ENCODE data around the gene UMAD1.

The UMAD1 gene

DNA sequence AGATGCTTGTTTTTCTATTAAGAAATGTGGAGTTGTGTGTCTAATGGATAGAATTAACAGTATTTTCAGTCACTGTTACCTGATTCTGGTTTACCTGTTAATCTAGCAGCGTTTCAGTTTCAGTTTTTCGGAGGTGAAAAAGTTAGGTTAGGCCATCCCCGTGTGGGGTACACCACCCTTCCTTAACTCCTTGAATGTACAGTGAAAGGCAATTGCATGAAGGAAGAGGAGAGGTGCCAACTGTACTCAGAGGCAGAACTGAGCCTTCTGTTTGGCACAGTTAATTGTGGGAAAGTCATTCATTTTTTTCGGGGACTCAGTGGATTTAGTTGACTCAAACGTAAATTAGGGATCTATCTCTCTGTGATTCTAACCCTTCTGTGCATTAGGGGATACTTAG, 42.3 kb downstream of the UMAD1 start:
- H2AK5ac ChIP-seq (ENCODE audit: low read length) = no peak overlapping the region
- H3K79me1 ChIP-seq (ENCODE audit: low read length) = no peaks in the 10 kb centered on the region

DNA sequence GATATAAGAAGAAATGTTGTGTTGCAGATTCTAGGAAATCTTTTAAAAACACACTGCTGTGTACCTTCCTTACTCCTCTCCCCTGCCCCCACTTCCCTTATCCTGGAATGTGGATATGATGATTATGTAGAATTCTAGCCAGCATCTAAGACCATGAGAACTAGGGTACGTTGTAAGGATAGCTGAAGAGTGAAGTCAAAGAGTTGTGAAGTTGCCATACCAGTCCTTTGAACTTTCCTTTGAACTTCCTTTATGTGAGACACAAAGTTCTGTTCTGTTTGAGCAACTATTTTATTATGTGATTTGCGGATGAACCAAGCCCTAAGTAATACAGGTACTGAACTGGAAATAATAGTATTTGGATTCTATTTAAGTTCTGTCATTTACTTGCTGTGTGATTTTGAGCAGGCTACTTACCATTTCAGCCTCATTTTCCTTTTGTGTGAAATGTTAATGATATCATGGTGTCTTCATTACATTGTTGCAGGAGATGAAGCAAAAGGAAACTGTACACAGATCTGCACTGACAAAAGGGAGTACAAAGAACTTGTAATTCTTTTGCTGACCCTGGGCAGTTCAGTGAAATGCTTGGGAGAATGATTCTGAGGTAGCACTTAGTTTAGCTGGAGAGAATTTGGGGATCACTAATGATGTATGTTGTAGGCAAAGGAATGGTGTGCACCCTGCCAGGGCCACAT, 46.4 kb downstream of the UMAD1 start:
- no peak overlapping the region for H2BK15ac ChIP-seq (replicated peaks; ENCODE audit: low read depth)
- H3K56ac ChIP-seq (ENCODE audit: low read length) = no peak overlapping the region
- H3K18ac ChIP-seq (ENCODE audit: low read length) = no peak overlapping the region
- no peak overlapping the region for H2BK5ac ChIP-seq (ENCODE audit: low read length)
- H2BK120ac ChIP-seq (ENCODE audit: low read depth, low read length) = no peak overlapping the region
- no peaks in the 10 kb centered on the region for H3K79me2 ChIP-seq (ENCODE audit: control insufficient read depth, insufficient read depth, low read length)
- no CpG with 5 or more reads among the region's 2 CpGs for WGBS (ENCODE audit: extremely low coverage, insufficient coverage, low lambda C conversion rate)
- DNase-seq = no peak
- no peaks in the 10 kb centered on the region for H3K4me1 ChIP-seq (ENCODE audit: control insufficient read depth, low read depth, low read length)
- H3K23ac ChIP-seq (ENCODE audit: low read length) = no peak overlapping the region
- no peak overlapping the region for H4K8ac ChIP-seq (ENCODE audit: low read depth, low read length)
- H2AK5ac ChIP-seq (ENCODE audit: low read length) = no peak overlapping the region
- no peak overlapping the region for H3K4ac ChIP-seq (ENCODE audit: low read depth, low read length)
- H3K4me2 ChIP-seq (ENCODE audit: low read length) = no peak overlapping the region
- H3K36me3 ChIP-seq (ENCODE audit: control insufficient read depth, insufficient read depth, low read length) = no peaks in the 10 kb centered on the region
- H3K9ac ChIP-seq (ENCODE audit: low read length) = no peak overlapping the region
- H3K27ac ChIP-seq (ENCODE audit: low read depth, low read length) = no peak overlapping the region
- no peaks in the 10 kb centered on the region for H3K27me3 ChIP-seq (ENCODE audit: insufficient read depth, low read length, poor library complexity)
- H4K5ac ChIP-seq (ENCODE audit: low read length) = no peak overlapping the region
- H3K4me3 ChIP-seq (ENCODE audit: low read length) = no peak overlapping the region
- H3K79me1 ChIP-seq (ENCODE audit: low read length) = no peaks in the 10 kb centered on the region

More for the DNA sequence above, 42.3 kb downstream of the UMAD1 start:
- Histone ChIP-seq H3K9ac (ENCODE audit: low read length) (no peak overlapping the region), H3K23ac (ENCODE audit: low read length) (no peak overlapping the region), H3K4me3 (ENCODE audit: low read length) (no peak overlapping the region), H3K36me3 (ENCODE audit: control insufficient read depth, insufficient read depth, low read length) (no peaks in the 10 kb centered on the region), H2BK5ac (ENCODE audit: low read length) (no peak overlapping the region), H4K5ac (ENCODE audit: low read length) (no peak overlapping the region), H3K18ac (ENCODE audit: low read length) (no peak overlapping the region), H2BK120ac (ENCODE audit: low read depth, low read length) (no peak overlapping the region), H3K4me1 (ENCODE audit: control insufficient read depth, low read depth, low read length) (no peaks in the 10 kb centered on the region), H3K27me3 (ENCODE audit: insufficient read depth, low read length, poor library complexity) (no peaks in the 10 kb centered on the region), H4K8ac (ENCODE audit: low read depth, low read length) (no peak overlapping the region), H3K4ac (ENCODE audit: low read depth, low read length) (no peak overlapping the region), H3K79me2 (ENCODE audit: control insufficient read depth, insufficient read depth, low read length) (no peaks in the 10 kb centered on the region), H2BK15ac (replicated peaks; ENCODE audit: low read depth) (no peak overlapping the region), H3K27ac (ENCODE audit: low read depth, low read length) (no peak overlapping the region), H3K4me2 (ENCODE audit: low read length) (no peak overlapping the region), H3K56ac (ENCODE audit: low read length) (no peak overlapping the region)
- WGBS (ENCODE audit: extremely low coverage, insufficient coverage, low lambda C conversion rate) = no CpG with 5 or more reads among the region's 5 CpGs
- DNase-seq = no peak

DNA sequence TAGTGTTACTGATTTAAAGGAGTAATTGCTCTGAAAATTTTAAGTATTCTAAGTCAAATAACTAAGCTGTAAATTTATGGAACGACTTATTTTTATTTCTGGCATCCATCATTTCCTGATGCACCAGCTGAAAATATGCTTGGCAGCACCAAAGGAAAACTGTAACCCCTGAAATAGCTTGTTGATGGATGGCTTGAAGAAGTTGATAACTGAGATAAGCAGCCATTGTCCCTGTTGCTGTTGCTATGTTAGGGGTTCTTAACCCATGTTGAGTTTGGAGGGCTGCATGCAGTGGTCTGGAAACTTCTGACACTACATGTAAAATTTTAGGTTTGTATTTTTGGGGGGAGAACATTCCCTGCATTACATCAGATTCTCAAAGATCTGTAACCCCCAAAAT, 47.2 kb downstream of the UMAD1 start:
- no peak overlapping the region for H3K4ac ChIP-seq (ENCODE audit: low read depth, low read length)
- H3K56ac ChIP-seq (ENCODE audit: low read length) = no peak overlapping the region
- H2BK120ac ChIP-seq (ENCODE audit: low read depth, low read length) = no peak overlapping the region
- H2AK5ac ChIP-seq (ENCODE audit: low read length) = no peak overlapping the region
- no peaks in the 10 kb centered on the region for H3K79me1 ChIP-seq (ENCODE audit: low read length)
- H4K5ac ChIP-seq (ENCODE audit: low read length) = no peak overlapping the region
- H3K79me2 ChIP-seq (ENCODE audit: control insufficient read depth, insufficient read depth, low read length) = no peaks in the 10 kb centered on the region
- H3K4me3 ChIP-seq (ENCODE audit: low read length) = no peak overlapping the region
- H3K18ac ChIP-seq (ENCODE audit: low read length) = no peak overlapping the region
- H2BK15ac ChIP-seq (replicated peaks; ENCODE audit: low read depth) = no peak overlapping the region
- H3K23ac ChIP-seq (ENCODE audit: low read length) = no peak overlapping the region
- H3K36me3 ChIP-seq (ENCODE audit: control insufficient read depth, insufficient read depth, low read length) = no peaks in the 10 kb centered on the region
- no peak overlapping the region for H3K9ac ChIP-seq (ENCODE audit: low read length)
- no peak for DNase-seq
- H3K4me1 ChIP-seq (ENCODE audit: control insufficient read depth, low read depth, low read length) = no peaks in the 10 kb centered on the region
- no peaks in the 10 kb centered on the region for H3K27me3 ChIP-seq (ENCODE audit: insufficient read depth, low read length, poor library complexity)
- no peak overlapping the region for H3K27ac ChIP-seq (ENCODE audit: low read depth, low read length)
- H3K4me2 ChIP-seq (ENCODE audit: low read length) = no peak overlapping the region
- H4K8ac ChIP-seq (ENCODE audit: low read depth, low read length) = no peak overlapping the region
- no peak overlapping the region for H2BK5ac ChIP-seq (ENCODE audit: low read length)
- WGBS (ENCODE audit: extremely low coverage, insufficient coverage, low lambda C conversion rate) = no CpG with 5 or more reads among the region's 1 CpG

DNA sequence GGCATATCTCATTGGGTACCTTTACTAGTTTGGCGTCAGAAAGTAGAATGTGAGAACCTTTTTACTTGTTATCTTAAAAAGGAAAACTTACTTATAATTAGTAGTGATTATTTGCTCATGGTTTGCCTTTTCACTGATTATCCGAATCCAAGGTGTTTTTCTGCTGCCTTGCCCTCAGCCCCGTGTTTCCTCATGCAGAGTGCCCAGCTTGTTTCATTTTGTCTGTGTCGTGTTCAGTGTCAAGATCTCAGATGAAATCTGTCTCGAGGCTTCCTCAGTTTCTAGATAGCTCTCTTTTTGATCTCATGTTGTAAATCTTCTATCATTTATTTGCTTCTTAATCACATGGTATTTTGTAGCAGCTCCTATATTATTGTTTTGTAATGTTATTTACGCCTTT, 47.8 kb downstream of the UMAD1 start:
- Histone ChIP-seq H2AK5ac (ENCODE audit: low read length) (no peak overlapping the region), H3K4me1 (ENCODE audit: control insufficient read depth, low read depth, low read length) (no peaks in the 10 kb centered on the region), H3K18ac (ENCODE audit: low read length) (no peak overlapping the region), H3K4me3 (ENCODE audit: low read length) (no peak overlapping the region), H3K4ac (ENCODE audit: low read depth, low read length) (no peak overlapping the region), H3K9ac (ENCODE audit: low read length) (no peak overlapping the region), H3K23ac (ENCODE audit: low read length) (no peak overlapping the region), H3K56ac (ENCODE audit: low read length) (no peak overlapping the region), H4K8ac (ENCODE audit: low read depth, low read length) (no peak overlapping the region), H2BK15ac (replicated peaks; ENCODE audit: low read depth) (no peak overlapping the region), H3K79me2 (ENCODE audit: control insufficient read depth, insufficient read depth, low read length) (no peaks in the 10 kb centered on the region), H3K79me1 (ENCODE audit: low read length) (no peaks in the 10 kb centered on the region), H3K27me3 (ENCODE audit: insufficient read depth, low read length, poor library complexity) (no peaks in the 10 kb centered on the region), H2BK5ac (ENCODE audit: low read length) (no peak overlapping the region), H3K4me2 (ENCODE audit: low read length) (no peak overlapping the region), H3K36me3 (ENCODE audit: control insufficient read depth, insufficient read depth, low read length) (no peaks in the 10 kb centered on the region), H3K27ac (ENCODE audit: low read depth, low read length) (no peak overlapping the region), H2BK120ac (ENCODE audit: low read depth, low read length) (no peak overlapping the region), H4K5ac (ENCODE audit: low read length) (no peak overlapping the region)
- no CpG with 5 or more reads among the region's 6 CpGs for WGBS (ENCODE audit: extremely low coverage, insufficient coverage, low lambda C conversion rate)
- DNase-seq = no peak

DNA sequence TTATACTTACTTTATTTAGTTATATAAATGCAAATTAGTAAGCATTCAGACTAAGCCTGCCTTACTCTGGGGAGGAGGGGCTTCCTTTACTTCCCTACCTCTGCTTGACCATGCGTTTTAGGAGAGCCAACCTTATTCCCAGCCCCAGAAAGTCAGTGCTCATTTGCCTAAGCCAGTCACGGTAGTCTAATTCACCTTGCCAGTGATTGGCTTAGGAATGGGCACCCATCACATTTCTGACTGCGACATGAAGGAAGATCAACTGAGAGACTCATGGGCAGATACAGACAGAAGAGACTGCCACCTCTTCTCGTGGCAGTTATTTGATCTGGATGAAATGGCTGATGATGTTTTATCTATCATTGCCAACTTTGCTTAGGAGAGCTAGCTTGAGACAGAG, 48.4 kb downstream of the UMAD1 start:
- no peaks in the 10 kb centered on the region for H3K79me1 ChIP-seq (ENCODE audit: low read length)
- no CpG with 5 or more reads among the region's 4 CpGs for WGBS (ENCODE audit: extremely low coverage, insufficient coverage, low lambda C conversion rate)
- no peak overlapping the region for H2BK15ac ChIP-seq (replicated peaks; ENCODE audit: low read depth)
- no peak overlapping the region for H3K4ac ChIP-seq (ENCODE audit: low read depth, low read length)
- H2BK5ac ChIP-seq (ENCODE audit: low read length) = no peak overlapping the region
- H3K36me3 ChIP-seq (ENCODE audit: control insufficient read depth, insufficient read depth, low read length) = no peaks in the 10 kb centered on the region
- no peak overlapping the region for H4K5ac ChIP-seq (ENCODE audit: low read length)
- no peak overlapping the region for H3K56ac ChIP-seq (ENCODE audit: low read length)
- no peak overlapping the region for H3K9ac ChIP-seq (ENCODE audit: low read length)
- no peak overlapping the region for H3K4me3 ChIP-seq (ENCODE audit: low read length)
- no peaks in the 10 kb centered on the region for H3K27me3 ChIP-seq (ENCODE audit: insufficient read depth, low read length, poor library complexity)
- H3K79me2 ChIP-seq (ENCODE audit: control insufficient read depth, insufficient read depth, low read length) = no peaks in the 10 kb centered on the region
- no peak overlapping the region for H2BK120ac ChIP-seq (ENCODE audit: low read depth, low read length)
- no peak overlapping the region for H2AK5ac ChIP-seq (ENCODE audit: low read length)
- H4K8ac ChIP-seq (ENCODE audit: low read depth, low read length) = no peak overlapping the region
- H3K23ac ChIP-seq (ENCODE audit: low read length) = no peak overlapping the region
- H3K18ac ChIP-seq (ENCODE audit: low read length) = no peak overlapping the region
- H3K4me1 ChIP-seq (ENCODE audit: control insufficient read depth, low read depth, low read length) = no peaks in the 10 kb centered on the region
- H3K27ac ChIP-seq (ENCODE audit: low read depth, low read length) = no peak overlapping the region
- no peak for DNase-seq
- H3K4me2 ChIP-seq (ENCODE audit: low read length) = no peak overlapping the region

DNA sequence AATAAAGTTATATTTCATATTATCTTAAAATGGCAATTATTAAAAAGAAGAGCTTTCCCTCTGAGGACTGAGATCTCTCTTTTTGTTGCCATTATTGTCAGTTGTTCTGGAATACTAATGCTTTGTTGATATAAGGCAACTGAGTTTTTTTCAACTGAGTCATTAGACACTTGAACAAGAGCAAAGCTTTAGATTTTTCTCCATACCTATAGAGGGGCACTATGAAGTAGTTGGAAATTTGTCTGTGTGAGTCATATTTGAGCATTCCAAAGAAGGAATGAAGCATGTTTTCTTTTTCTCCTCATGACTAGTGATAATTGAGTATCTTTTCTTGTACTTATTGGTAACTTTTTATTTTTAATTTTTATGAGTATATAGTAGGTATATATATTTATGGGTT, 53.3 kb downstream of the UMAD1 start:
- H3K4me2 ChIP-seq (ENCODE audit: low read length) = no peak overlapping the region
- no peak overlapping the region for H3K27ac ChIP-seq (ENCODE audit: low read depth, low read length)
- H2AK5ac ChIP-seq (ENCODE audit: low read length) = no peak overlapping the region

More for the DNA sequence above, 53.3 kb downstream of the UMAD1 start:
- no peaks in the 10 kb centered on the region for H3K27me3 ChIP-seq (ENCODE audit: insufficient read depth, low read length, poor library complexity)
- H3K18ac ChIP-seq (ENCODE audit: low read length) = no peak overlapping the region
- H3K9ac ChIP-seq (ENCODE audit: low read length) = no peak overlapping the region
- no peak overlapping the region for H3K23ac ChIP-seq (ENCODE audit: low read length)
- no peak overlapping the region for H2BK120ac ChIP-seq (ENCODE audit: low read depth, low read length)
- H3K79me1 ChIP-seq (ENCODE audit: low read length) = no peaks in the 10 kb centered on the region
- no peaks in the 10 kb centered on the region for H3K79me2 ChIP-seq (ENCODE audit: control insufficient read depth, insufficient read depth, low read length)
- no peak overlapping the region for H4K5ac ChIP-seq (ENCODE audit: low read length)
- no peak overlapping the region for H4K8ac ChIP-seq (ENCODE audit: low read depth, low read length)
- H3K4me1 ChIP-seq (ENCODE audit: control insufficient read depth, low read depth, low read length) = no peaks in the 10 kb centered on the region
- no peak overlapping the region for H2BK15ac ChIP-seq (replicated peaks; ENCODE audit: low read depth)
- H2BK5ac ChIP-seq (ENCODE audit: low read length) = no peak overlapping the region
- no peak for DNase-seq
- no peak overlapping the region for H3K56ac ChIP-seq (ENCODE audit: low read length)
- no peak overlapping the region for H3K4me3 ChIP-seq (ENCODE audit: low read length)
- no peak overlapping the region for H3K4ac ChIP-seq (ENCODE audit: low read depth, low read length)
- no peaks in the 10 kb centered on the region for H3K36me3 ChIP-seq (ENCODE audit: control insufficient read depth, insufficient read depth, low read length)
